NCI-H146 (cell line): Measurements from ENCODE around the gene PNPLA3.

ENCODE experiments used
- DNase-seq: peaks from one replicate; lab custom pipeline; 2025; lab: John Stamatoyannopoulos, UW

PNPLA3 gene

GRCh38 chr22:43924877-43925276 lies 1.3 kb downstream of the PNPLA3 start:
- no peak for DNase-seq

- DNase-seq: peak; percentile 76
These were observed 2.1 kb downstream of the PNPLA3 start for GRCh38 chr22:43925433-43926348.

- no peak for DNase-seq
These were observed 2.7 kb downstream of the PNPLA3 start for GRCh38 chr22:43926349-43926710.

GRCh38 chr22:43928468-43928867 lies 4.9 kb downstream of the PNPLA3 start:
- DNase-seq: no peak

- no peak for DNase-seq
These were observed 5.3 kb downstream of the PNPLA3 start for GRCh38 chr22:43928908-43929307.

GRCh38 chr22:43931771-43932170 lies 8.2 kb downstream of the PNPLA3 start:
- no peak for DNase-seq

GRCh38 chr22:43941449-43941848 lies 17.8 kb downstream of the PNPLA3 start:
- DNase-seq: no peak

GRCh38 chr22:43944670-43945430 lies 21.2 kb downstream of the PNPLA3 start:
- DNase-seq: no peak

- peak; percentile 29 for DNase-seq
These were observed 22.2 kb downstream of the PNPLA3 start for GRCh38 chr22:43945632-43946383.

- DNase-seq: no peak
These were observed 22.7 kb downstream of the PNPLA3 start for GRCh38 chr22:43946384-43946667.

- DNase-seq: no peak
These were observed 25.3 kb downstream of the PNPLA3 start for GRCh38 chr22:43948836-43949406.

GRCh38 chr22:43951391-43951790 lies 27.8 kb downstream of the PNPLA3 start:
- DNase-seq: no peak

- DNase-seq: no peak
These were observed 28.4 kb downstream of the PNPLA3 start for GRCh38 chr22:43951966-43952365.

- DNase-seq: no peak
These were observed 30.6 kb downstream of the PNPLA3 start for GRCh38 chr22:43953988-43954785.

GRCh38 chr22:43955040-43955882 lies 31.7 kb downstream of the PNPLA3 start, which contains the start of gene SAMM50:
Gene SAMM50, plus strand, starts transcription at chr22:43955442. Its CDS starts 136 bp downstream, at chr22:43955578.
- DNase-seq: peak; percentile 90

- no peak for DNase-seq
These were observed 32.5 kb downstream of the PNPLA3 start for GRCh38 chr22:43955883-43956782.

GRCh38 chr22:43956805-43957463 lies 33.3 kb downstream of the PNPLA3 start:
- no peak for DNase-seq

GRCh38 chr22:43957871-43958270 lies 34.3 kb downstream of the PNPLA3 start:
- no peak for DNase-seq
